Hepatic stellate cell (primary cell): ENCODE results near the gene CEP170.
"Not testable (repeated sequence)": the region's sequence is repeated elsewhere in the genome, so short reads cannot be mapped to it uniquely, and the experiment has no call there.

Experiments used
- DNase-seq: peaks from one replicate; pipeline ENCODE4 v3.0.0; 2011; ENCODE audit warnings: low spot score

The CEP170 gene

GRCh38 chr1:243233908-243234307, 21.2 kb downstream of the CEP170 start:
- peak; percentile 40 for DNase-seq

- no peak for DNase-seq
These were observed 24.2 kb downstream of the CEP170 start for GRCh38 chr1:243230914-243231313.

- no peak for DNase-seq
These were observed 25.6 kb downstream of the CEP170 start for GRCh38 chr1:243229526-243229925.

DNA sequence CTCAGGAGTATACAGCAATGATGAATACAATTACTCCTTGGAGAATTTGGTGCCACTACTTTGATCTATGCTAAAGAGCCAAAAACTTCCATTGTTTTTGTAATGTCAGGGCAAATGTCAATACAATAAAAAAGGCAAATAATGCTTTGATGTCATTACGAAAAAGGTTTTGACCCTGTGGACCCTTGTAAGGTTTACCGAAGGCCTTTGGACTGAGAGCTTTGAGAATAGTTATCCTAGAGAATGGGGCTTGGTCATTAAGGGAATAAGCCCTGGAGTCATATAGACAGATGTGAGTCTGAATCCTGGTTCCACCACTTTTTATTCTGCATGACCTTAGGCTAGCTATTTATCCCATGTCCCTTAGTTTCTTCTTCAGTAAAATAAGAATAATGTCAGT, 27.5 kb downstream of the CEP170 start:
- no peak for DNase-seq

- no peak for DNase-seq
These were observed 37.0 kb downstream of the CEP170 start for GRCh38 chr1:243218059-243218458.

GRCh38 chr1:243217349-243217748, 37.7 kb downstream of the CEP170 start:
- DNase-seq, result no peak

- no peak for DNase-seq
These were observed 38.3 kb downstream of the CEP170 start for GRCh38 chr1:243216741-243217140.

DNA sequence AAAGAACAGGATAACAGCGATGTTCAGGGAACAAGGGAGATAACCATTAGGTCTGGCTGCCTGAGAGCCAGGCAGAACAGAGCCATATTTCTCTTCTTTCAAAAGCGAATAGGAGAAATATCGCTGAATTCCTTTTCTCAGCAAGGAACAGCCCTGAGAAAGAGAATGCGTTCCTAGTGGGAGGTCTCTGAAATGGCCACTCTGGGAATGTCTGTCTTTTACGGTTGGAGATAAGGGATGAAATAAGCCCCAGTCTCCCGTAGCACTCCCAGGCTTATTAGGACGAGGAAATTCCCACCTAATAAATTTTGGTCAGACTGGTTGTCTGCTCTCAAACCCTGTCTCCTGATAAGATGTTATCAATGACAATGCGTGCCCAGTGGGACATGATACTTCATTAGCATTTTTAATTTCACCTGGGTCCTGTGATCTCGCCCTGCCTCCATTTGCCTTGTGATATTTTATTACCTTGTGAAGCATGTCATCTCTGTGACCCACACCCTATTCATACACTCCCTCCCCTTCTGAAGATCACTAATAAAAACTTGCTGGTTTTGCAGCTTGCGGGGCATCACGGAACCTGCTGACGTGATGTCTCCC, 39.7 kb downstream of the CEP170 start:
- DNase-seq, result not testable (repeated sequence)

GRCh38 chr1:243213045-243213787, 41.9 kb downstream of the CEP170 start:
- peak; percentile 17 for DNase-seq

DNA sequence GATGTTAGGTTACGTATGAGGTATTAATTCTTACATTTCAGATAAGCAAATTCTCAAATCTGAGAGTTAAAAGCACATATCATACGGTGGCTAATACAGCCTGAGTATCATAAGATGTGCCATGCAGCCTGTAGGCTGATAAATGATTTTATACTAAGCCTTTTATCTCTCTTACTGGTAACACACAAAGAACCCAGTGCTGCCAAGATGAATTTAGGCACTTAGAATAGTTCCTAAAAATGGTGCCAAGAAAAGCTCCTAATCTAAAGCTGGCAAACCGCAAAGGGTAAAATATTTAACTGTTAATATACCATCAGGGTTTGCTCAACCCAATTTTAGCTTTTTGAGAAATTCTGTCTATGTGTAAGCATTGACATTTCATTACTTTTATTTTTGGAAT, 43.1 kb downstream of the CEP170 start:
- DNase-seq, result not testable (repeated sequence)

DNA sequence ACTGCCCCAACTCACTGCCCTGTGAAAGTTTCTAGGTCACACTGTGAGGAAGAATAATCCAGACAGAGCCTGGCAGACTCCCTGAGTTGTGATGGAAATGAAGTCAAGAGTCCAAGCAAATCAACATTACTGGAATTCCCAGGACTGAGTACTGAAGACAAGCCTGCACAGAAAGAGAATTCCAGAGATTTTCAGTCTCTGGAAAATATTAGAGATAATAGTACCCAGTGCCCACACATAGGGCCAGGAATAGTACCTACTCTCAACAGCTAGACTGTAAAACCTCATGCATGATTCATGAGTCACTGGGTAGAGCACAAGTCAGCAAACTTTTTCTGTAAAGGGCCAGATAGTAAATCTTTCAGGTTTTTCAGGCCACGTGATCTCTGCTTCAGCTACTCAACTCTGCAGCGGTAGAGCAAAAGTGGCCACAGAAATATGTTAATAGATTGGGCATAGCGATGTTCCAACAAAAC, 50.0 kb downstream of the CEP170 start:
- DNase-seq, result not testable (repeated sequence)

GRCh38 chr1:243204336-243204735, 50.7 kb downstream of the CEP170 start:
- not testable (repeated sequence) for DNase-seq

GRCh38 chr1:243203196-243203595, 51.9 kb downstream of the CEP170 start:
- DNase-seq, result not testable (repeated sequence)

- not testable (repeated sequence) for DNase-seq
These were observed 53.8 kb downstream of the CEP170 start for GRCh38 chr1:243201316-243201715.

GRCh38 chr1:243197524-243197923, 57.6 kb downstream of the CEP170 start:
- not testable (repeated sequence) for DNase-seq

DNA sequence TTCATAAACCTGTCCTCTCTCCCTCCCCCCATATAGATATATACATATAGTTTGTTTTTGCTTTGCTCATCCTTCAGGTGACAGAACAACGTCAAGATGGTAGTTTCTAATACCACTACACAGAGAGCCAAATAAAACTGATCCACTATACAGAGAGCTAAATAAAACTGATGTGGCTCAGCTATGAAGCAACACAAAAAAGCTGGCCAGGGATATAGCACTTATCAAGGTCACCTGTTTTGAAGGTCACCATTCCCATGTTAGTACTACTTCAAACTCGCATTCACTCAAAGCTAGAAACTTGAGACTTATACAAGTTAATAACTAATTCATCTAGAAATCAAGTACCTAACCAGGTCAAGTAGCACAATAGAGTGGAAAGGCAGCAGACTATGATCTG, 61.8 kb downstream of the CEP170 start:
- not testable (repeated sequence) for DNase-seq

DNA sequence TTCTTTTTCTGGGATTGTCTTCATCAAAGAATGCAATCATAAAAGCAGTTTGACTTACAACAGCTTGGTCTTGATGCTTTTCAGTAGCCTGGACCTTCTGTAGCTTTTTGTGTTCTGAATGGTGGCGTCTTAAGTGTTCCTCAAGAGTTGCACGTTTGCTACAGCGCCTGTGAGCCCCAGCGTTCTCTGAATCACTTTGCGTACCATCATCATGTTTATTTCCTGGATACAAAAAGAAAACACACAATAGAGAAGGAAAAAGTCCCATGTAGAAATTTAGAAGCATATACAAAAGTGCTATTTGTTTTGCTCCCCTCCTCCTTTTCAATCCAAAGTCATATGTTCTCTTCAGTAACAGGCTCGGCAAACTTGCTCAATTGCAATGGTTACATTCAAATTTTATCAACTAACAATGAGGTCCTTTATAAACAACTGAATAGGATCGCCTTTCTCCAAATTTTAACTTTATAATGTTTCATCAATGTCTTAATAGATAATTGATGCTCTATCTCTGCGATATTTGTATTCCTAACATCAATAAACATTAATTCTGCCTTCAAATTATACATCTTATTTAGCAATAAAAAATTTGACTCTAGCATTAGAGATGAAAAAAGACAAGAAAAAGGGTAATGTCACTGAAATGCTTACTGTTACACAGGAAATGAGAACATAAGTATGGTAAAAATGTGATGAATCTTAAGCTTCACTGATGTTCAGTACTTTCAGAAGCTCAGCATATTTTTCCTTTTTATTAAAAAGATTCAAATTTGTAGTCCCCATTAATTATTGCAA, 68.7 kb downstream of the CEP170 start:
- not testable (repeated sequence) for DNase-seq

GRCh38 chr1:243184787-243185186, 70.3 kb downstream of the CEP170 start:
- DNase-seq, result not testable (repeated sequence)

- DNase-seq, result not testable (repeated sequence)
These were observed 71.4 kb downstream of the CEP170 start for GRCh38 chr1:243183661-243184060.

DNA sequence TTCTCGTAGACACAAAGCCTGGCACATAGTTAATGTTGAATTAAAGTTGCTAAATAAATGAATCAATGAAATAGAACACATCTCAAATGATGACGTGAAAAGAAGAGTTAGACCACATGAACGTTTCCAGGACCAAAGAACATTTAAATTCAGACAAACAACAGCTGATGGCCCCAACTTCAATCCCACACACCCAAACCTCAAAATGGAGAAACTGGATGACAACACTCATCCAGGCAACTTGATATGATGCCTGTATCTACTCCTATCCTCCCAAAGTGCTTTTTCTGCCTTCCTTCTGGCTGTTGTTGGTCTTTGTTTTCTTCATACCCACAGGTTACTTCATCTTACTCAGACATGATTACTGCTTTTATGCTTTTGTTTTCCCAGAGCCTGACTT, 71.9 kb downstream of the CEP170 start:
- DNase-seq, result not testable (repeated sequence)

GRCh38 chr1:243179720-243180119, 75.4 kb downstream of the CEP170 start:
- no peak for DNase-seq

DNA sequence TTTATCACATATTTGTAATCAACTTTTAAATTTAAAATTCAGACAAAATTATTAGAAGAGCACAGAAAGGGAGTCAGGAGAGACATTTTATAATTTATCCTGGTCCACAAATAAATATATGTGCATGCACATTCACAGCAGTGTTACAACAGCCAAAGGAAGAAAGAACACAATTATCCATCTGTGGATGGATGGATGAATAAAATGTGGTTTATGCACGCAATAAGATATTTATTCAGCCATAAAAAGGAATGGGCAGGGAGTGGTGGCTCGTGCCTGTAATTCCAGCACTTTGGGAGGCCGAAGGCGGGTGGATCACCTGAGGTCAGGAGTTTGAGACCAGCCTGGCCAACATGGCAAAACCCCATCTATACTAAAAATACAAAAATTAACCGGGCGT, 77.3 kb downstream of the CEP170 start:
- DNase-seq, result not testable (repeated sequence)
